Natural killer cell (primary cell): ENCODE results near the gene CNDP2. TPM values are rescaled to one million over a fixed set of nuclear protein-coding genes. Genes with fewer than 3 reads are reported as not detected.

ENCODE experiments used
- ATAC-seq, 3 donors: fragments of 150-1000 bp in 2 of 3; fragments of 200-7000 bp in 1 of 3; cut with Tn5 transposase; 1 replicate in 1 of 3; 2 replicates in 2 of 3; pipeline ENCODE4 v1.10.0; 2021; ENCODE audit warnings: mild to moderate bottlenecking in 2 of 3, moderate library complexity in 2 of 3
- DNase-seq, 2 donors: peaks; one replicate each; pipeline versions ENCODE4 v3.0.0 to v3.0.0-alpha.2; 2013 to 2021; ENCODE audit warnings: mixed read lengths in 1 of 2
- H3K27ac ChIP-seq: one replicate; pipeline ENCODE4 v1.5.1; 2013; ENCODE audit warnings: mild to moderate bottlenecking, low read length
- H3K27me3 ChIP-seq: one replicate; pipeline ENCODE4 v1.6.1; 2013; ENCODE audit warnings: low read length; ENCODE audit not compliant: control insufficient read depth, insufficient read depth
- H3K36me3 ChIP-seq: one replicate; pipeline ENCODE4 v1.6.1; 2013; ENCODE audit warnings: low read length; ENCODE audit not compliant: control insufficient read depth, insufficient read depth
- H3K4me1 ChIP-seq: one replicate; pipeline ENCODE4 v1.6.1; 2013; ENCODE audit warnings: low read length; ENCODE audit not compliant: control insufficient read depth, insufficient read depth
- H3K4me3 ChIP-seq: one replicate; pipeline ENCODE4 v1.5.1; 2013; ENCODE audit warnings: low read length
- H3K9me3 ChIP-seq: one replicate; pipeline ENCODE4 v1.6.1; 2013; ENCODE audit warnings: low read length; ENCODE audit not compliant: control insufficient read depth, insufficient read depth
- H3K27ac Mint-ChIP-seq, 2 donors: one replicate each; pipeline ENCODE4 v1.8.0; 2022; ENCODE audit warnings: mild to moderate bottlenecking in 2 of 2, mixed read lengths in 2 of 2, moderate library complexity in 1 of 2
- H3K27me3 Mint-ChIP-seq, 2 donors: one replicate each; pipeline ENCODE4 v1.8.0; 2022; ENCODE audit warnings: low read depth in 2 of 2, mixed read lengths in 2 of 2
- H3K36me3 Mint-ChIP-seq: one replicate; pipeline ENCODE4 v1.8.0; 2022; ENCODE audit warnings: mixed read lengths
- H3K4me1 Mint-ChIP-seq, 2 donors: one replicate each; pipeline ENCODE4 v1.8.0; 2022; ENCODE audit warnings: mixed read lengths in 2 of 2
- H3K4me3 Mint-ChIP-seq: one replicate; pipeline ENCODE4 v1.8.0; 2022; ENCODE audit warnings: mild to moderate bottlenecking, moderate library complexity, mixed read lengths
- H3K9me3 Mint-ChIP-seq, 2 donors: one replicate each; pipeline ENCODE4 v1.8.0; 2022; ENCODE audit warnings: mixed read lengths in 2 of 2
- WGBS: methylation state at CpG from one replicate; pipeline ENCODE4 v1.1.7; 2013; ENCODE audit warnings: missing lambda C conversion rate; ENCODE audit not compliant: insufficient coverage; 5-methylcytosine and 5-hydroxymethylcytosine counted together
- intact Hi-C: fragments of 100-400 bp; cut with micrococcal nuclease; formaldehyde crosslinking; loops from one replicate; pipeline ENCODE4 v1.14.2; 2022
- total RNA-seq, 4 donors: library from RNA; stranded (reverse); fragments of 120-200 nt in 1 of 4; gene quantifications; one replicate each; pipeline versions ENCODE4 v1.2.3 to v1.2.4, GENCODE V29; 2013 to 2022
- TF ChIP-seq, protein P1 (sequence below): fragments of 200-600 bp; IDR thresholded peaks from one replicate; pipeline ENCODE4 v1.8.0; 2022; ENCODE audit warnings: antibody characterized with exemption

Gene CNDP2
- total RNA-seq, 3 donors from 2014 or later (not counting 1 experiment from before 2014, with no cell fraction given): 147 to 167 (median 153) TPM

DNA sequence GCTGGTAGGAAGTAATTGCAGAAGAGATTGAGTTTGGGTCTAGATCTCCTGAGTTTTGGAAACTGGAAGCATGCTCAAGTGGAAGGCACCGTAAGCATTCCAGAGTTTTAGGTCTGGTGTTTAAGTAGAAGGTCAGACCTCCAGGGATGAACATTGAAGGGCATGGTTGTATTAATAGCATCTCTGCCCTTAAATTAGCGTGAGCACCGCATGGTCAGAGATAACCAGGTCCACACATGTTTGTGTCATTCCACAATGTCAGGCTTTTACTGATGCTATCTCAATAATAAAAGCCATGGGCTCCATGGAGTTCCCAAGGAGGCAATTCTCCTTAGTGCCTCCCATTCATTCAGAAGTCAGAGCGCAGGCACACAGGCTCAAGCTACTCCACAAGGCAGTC is 73.2 kb downstream of the CNDP2 start:
- Mint-ChIP-seq H3K36me3 (no peaks in the 10 kb centered on the region), H3K27me3 (peaks cover 18 to 21% of the 10 kb centered on the region in 2 donors), H3K4me1 (no peaks in the 10 kb centered on the region), H3K4me3 (no peak overlapping the region), H3K27ac (no peak overlapping the region), H3K9me3 (no peaks in the 10 kb centered on the region)
- no peaks in the 10 kb centered on the region for H3K9me3 ChIP-seq
- TF ChIP-seq, protein P1, sequence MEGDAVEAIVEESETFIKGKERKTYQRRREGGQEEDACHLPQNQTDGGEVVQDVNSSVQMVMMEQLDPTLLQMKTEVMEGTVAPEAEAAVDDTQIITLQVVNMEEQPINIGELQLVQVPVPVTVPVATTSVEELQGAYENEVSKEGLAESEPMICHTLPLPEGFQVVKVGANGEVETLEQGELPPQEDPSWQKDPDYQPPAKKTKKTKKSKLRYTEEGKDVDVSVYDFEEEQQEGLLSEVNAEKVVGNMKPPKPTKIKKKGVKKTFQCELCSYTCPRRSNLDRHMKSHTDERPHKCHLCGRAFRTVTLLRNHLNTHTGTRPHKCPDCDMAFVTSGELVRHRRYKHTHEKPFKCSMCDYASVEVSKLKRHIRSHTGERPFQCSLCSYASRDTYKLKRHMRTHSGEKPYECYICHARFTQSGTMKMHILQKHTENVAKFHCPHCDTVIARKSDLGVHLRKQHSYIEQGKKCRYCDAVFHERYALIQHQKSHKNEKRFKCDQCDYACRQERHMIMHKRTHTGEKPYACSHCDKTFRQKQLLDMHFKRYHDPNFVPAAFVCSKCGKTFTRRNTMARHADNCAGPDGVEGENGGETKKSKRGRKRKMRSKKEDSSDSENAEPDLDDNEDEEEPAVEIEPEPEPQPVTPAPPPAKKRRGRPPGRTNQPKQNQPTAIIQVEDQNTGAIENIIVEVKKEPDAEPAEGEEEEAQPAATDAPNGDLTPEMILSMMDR: no peak
- no peak for DNase-seq
- 92% methylated on average over 4 of the region's 4 CpGs for WGBS
- ATAC-seq: no peak
- H3K4me1 ChIP-seq: no peaks in the 10 kb centered on the region
- H3K27ac ChIP-seq: no peak overlapping the region
- intact Hi-C loops: no loop called here
- no peak overlapping the region for H3K4me3 ChIP-seq
- H3K36me3 ChIP-seq: no peaks in the 10 kb centered on the region
- no peaks in the 10 kb centered on the region for H3K27me3 ChIP-seq

DNA sequence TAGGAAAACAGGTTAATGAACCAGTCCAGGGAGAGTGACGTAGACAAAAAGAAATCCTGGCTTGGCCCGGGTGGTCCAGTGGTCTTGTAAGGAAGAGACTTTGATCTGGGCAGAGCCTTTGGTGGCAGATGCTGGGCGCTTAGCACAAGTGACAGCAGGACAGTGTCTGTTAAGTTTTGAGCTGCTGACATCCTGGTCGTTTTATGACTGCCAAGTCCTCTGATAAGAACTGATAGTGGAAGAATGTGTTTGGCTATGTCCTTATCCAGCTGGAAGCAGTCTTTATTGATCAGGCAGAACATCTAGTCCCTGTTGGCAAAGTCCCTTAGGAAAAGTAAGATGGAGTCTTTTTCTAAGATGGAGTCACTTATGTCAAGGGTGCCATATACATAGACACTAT is 74.1 kb downstream of the CNDP2 start:
- H3K4me1 Mint-ChIP-seq: no peaks in the 10 kb centered on the region
- H3K4me3 ChIP-seq: no peak overlapping the region
- H3K27me3 Mint-ChIP-seq: peaks cover 18 to 26% of the 10 kb centered on the region in 2 donors
- intact Hi-C loops: no loop called here
- no peak overlapping the region for H3K4me3 Mint-ChIP-seq
- no peaks in the 10 kb centered on the region for H3K36me3 Mint-ChIP-seq
- ATAC-seq (no peak), DNase-seq (no peak)
- no peak overlapping the region for H3K27ac Mint-ChIP-seq
- TF ChIP-seq, protein P1: no peak
- H3K9me3 ChIP-seq: no peaks in the 10 kb centered on the region
- H3K4me1 ChIP-seq: no peaks in the 10 kb centered on the region
- H3K27me3 ChIP-seq: no peaks in the 10 kb centered on the region
- H3K27ac ChIP-seq: no peak overlapping the region
- H3K9me3 Mint-ChIP-seq: no peaks in the 10 kb centered on the region
- no peaks in the 10 kb centered on the region for H3K36me3 ChIP-seq
- WGBS: 80% methylated on average over 4 of the region's 4 CpGs

DNA sequence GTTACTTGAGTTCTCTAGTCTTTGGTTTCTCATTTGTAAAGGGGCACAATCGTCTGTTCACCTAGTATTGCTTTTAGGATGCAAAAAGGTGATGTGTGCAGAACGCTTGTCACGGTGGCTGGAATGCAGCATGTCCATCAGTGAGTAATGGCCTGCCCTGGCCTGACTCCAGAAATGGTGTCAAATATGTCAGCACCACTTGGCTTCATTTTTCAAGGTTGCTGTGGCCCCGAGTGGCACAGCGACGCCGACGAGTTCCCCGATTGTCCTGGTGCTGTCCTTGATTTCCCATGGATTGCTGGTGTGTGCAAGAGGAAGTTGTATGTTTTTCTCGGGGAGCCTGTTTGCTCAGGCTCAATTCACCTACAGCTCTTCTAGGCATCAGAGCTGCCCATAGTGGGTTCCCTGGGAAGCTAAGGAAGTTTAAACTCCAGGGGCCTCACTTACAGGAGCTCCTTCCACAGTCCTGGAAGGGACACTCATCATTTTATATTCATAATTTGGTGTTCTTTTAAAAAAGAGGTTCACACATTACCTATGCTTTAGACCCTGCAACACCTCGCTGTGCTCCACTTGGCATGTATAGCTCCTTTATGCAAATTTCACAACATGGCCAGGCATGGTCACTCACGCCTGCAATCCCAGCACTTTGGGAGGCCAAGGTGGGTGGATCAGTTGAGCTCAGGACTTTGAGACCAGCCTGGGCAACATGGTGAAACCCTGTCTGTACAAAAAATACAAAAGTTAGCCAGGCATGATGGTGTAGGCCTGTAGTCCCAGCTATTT is 75.9 kb downstream of the CNDP2 start:
- ATAC-seq: no peak
- Histone ChIP-seq H3K9me3 (no peaks in the 10 kb centered on the region), H3K36me3 (no peaks in the 10 kb centered on the region), H3K27ac (no peak overlapping the region), H3K27me3 (no peaks in the 10 kb centered on the region), H3K4me3 (no peak overlapping the region), H3K4me1 (no peaks in the 10 kb centered on the region)
- 91% methylated on average over 12 of the region's 12 CpGs for WGBS
- H3K9me3 Mint-ChIP-seq: no peaks in the 10 kb centered on the region
- H3K36me3 Mint-ChIP-seq: no peaks in the 10 kb centered on the region
- TF ChIP-seq, protein P1: no peak
- H3K4me3 Mint-ChIP-seq: no peak overlapping the region
- peaks cover 18 to 26% of the 10 kb centered on the region in 2 donors for H3K27me3 Mint-ChIP-seq
- DNase-seq: no peak
- intact Hi-C loops: no loop called here
- H3K27ac Mint-ChIP-seq: no peak overlapping the region
- H3K4me1 Mint-ChIP-seq: no peaks in the 10 kb centered on the region

DNA sequence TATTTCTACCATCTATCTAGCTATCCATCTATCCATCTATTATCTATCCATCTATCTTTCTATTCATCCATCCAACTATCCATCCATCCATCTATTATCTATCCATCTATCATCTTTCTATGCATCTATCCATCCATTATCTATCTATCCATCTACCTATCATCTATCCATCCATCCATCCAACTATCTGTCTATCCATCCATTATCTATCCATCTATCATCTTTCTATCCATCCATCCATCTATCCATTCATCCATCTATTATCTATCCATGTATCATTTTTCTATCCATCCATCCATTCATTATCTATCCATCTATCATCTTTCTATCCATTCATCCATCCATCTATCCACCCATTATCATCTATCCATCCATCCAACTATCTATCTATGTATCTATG is 76.9 kb downstream of the CNDP2 start:
- DNase-seq: no peak
- Mint-ChIP-seq H3K36me3 (no peaks in the 10 kb centered on the region), H3K27me3 (peaks cover 15 to 27% of the 10 kb centered on the region in 2 donors), H3K4me3 (no peak overlapping the region), H3K4me1 (no peaks in the 10 kb centered on the region), H3K9me3 (no peaks in the 10 kb centered on the region), H3K27ac (no peak overlapping the region)
- H3K27ac ChIP-seq: no peak overlapping the region
- ATAC-seq: no peak
- H3K27me3 ChIP-seq: no peaks in the 10 kb centered on the region
- H3K36me3 ChIP-seq: no peaks in the 10 kb centered on the region
- no peaks in the 10 kb centered on the region for H3K9me3 ChIP-seq
- no peaks in the 10 kb centered on the region for H3K4me1 ChIP-seq
- H3K4me3 ChIP-seq: no peak overlapping the region
- intact Hi-C loops: no loop called here
- TF ChIP-seq, protein P1: no peak
